ENCODE data around the gene CYGB.
"Not testable (repeated sequence)": the region's sequence is repeated elsewhere in the genome, so short reads cannot be mapped to it uniquely, and the experiment has no call there.

Gene CYGB

GRCh38 chr17:76560877-76561221 lies 23.3 kb upstream of the CYGB start:
- no peaks in the 10 kb centered on the region for H3K27me3 ChIP-seq (ENCODE audit: control insufficient read depth in 2 of 2, insufficient read depth in 2 of 2, low read length in 2 of 2)
- H3K9ac ChIP-seq (ENCODE audit: low read depth in 1 of 2, low read length in 2 of 2), result no peak overlapping the region
- peaks cover 12 to 30% of the 10 kb centered on the region in 2 donors for H3K36me3 ChIP-seq (ENCODE audit: control insufficient read depth in 2 of 2, insufficient read depth in 2 of 2, low read length in 2 of 2)
- no peak overlapping the region for H3K27ac ChIP-seq (ENCODE audit: low read depth in 2 of 2, low read length in 2 of 2)
- H3K9me3 ChIP-seq (ENCODE audit: control insufficient read depth in 2 of 2, low read length in 2 of 2), result no peaks in the 10 kb centered on the region
- H3K4me1 ChIP-seq (ENCODE audit: control insufficient read depth in 2 of 2, insufficient read depth in 2 of 2, low read length in 2 of 2), result peaks cover 13 to 34% of the 10 kb centered on the region in 2 donors
- H3K4me3 ChIP-seq (ENCODE audit: low read length in 2 of 2), result no peak overlapping the region

DNA sequence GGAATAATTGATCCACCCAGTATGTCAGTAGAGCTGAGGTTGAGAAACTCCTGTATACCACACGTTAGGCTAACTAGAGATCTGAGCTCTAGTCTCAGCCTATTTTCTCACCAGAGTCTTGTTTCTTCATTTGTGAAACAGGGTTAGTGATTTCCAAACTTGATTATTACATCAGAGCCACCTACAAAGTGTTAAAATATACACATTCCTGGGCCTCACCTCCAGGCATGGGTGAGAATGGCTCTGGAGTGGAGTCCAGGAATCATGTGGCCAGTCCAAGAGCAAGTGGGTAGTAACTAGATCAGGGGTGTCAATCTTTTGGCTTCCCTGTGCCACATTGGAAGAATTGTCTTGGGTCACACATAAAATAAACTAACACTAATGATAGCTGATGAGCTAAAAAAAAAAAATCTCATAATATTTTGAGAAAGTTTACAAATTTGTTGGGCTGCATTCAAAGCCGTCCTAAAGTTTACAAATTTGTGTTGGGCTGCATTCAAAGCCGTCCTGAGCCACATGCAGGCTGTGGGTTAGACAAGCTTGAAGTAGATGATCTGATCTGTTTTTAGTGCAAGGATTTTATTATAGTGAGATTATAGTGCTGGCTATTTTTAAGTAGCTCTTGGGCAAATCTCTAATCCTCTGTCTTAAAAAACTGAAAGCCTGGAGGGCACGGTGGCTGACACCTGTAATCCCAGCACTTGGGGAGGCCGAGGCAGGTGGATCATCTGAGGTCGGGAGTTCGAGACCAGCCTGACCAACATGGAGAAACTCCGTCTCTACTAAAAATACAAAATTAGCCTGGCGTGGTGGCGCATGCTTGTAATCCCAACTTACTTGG lies 22.7 kb upstream of the CYGB start:
- H3K27ac ChIP-seq (ENCODE audit: low read depth in 2 of 2, low read length in 2 of 2), result no peak overlapping the region
- H3K9me3 ChIP-seq (ENCODE audit: control insufficient read depth in 2 of 2, low read length in 2 of 2), result no peaks in the 10 kb centered on the region
- H3K4me3 ChIP-seq (ENCODE audit: low read length in 2 of 2), result no peak overlapping the region
- peaks cover 9 to 25% of the 10 kb centered on the region in 2 donors for H3K36me3 ChIP-seq (ENCODE audit: control insufficient read depth in 2 of 2, insufficient read depth in 2 of 2, low read length in 2 of 2)
- H3K9ac ChIP-seq (ENCODE audit: low read depth in 1 of 2, low read length in 2 of 2), result no peak overlapping the region
- H3K27me3 ChIP-seq (ENCODE audit: control insufficient read depth in 2 of 2, insufficient read depth in 2 of 2, low read length in 2 of 2), result no peaks in the 10 kb centered on the region
- peaks cover 13 to 34% of the 10 kb centered on the region in 2 donors for H3K4me1 ChIP-seq (ENCODE audit: control insufficient read depth in 2 of 2, insufficient read depth in 2 of 2, low read length in 2 of 2)

DNA sequence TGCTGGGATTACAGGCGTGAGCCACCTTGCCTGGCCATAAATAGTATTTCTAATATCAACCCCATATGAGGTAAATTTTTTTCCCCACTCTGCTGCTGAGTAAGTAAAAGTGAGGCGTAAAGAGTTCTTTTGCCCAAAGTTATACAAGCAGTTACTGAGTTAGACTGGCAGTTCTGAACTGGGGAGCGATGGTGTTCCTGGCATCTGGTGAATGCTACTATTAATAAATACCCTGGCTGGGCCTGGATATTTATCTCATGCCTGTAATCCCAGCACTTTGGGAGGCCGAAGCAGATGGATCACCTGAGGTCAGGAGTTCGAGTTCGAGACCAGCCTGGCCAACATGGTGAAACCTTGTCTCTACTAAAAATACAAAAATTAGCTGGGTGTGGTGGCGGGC lies 22.0 kb upstream of the CYGB start:
- Histone ChIP-seq H3K36me3 (ENCODE audit: control insufficient read depth in 2 of 2, insufficient read depth in 2 of 2, low read length in 2 of 2) (peaks cover 9 to 18% of the 10 kb centered on the region in 2 donors), H3K4me1 (ENCODE audit: control insufficient read depth in 2 of 2, insufficient read depth in 2 of 2, low read length in 2 of 2) (peaks cover 13 to 34% of the 10 kb centered on the region in 2 donors)
- H3K27me3 ChIP-seq (ENCODE audit: control insufficient read depth in 2 of 2, insufficient read depth in 2 of 2, low read length in 2 of 2); H3K4me3 ChIP-seq (ENCODE audit: low read length in 2 of 2); H3K9ac ChIP-seq (ENCODE audit: low read depth in 1 of 2, low read length in 2 of 2); H3K9me3 ChIP-seq (ENCODE audit: control insufficient read depth in 2 of 2, low read length in 2 of 2); H3K27ac ChIP-seq (ENCODE audit: low read depth in 2 of 2, low read length in 2 of 2): not testable (repeated sequence)

DNA sequence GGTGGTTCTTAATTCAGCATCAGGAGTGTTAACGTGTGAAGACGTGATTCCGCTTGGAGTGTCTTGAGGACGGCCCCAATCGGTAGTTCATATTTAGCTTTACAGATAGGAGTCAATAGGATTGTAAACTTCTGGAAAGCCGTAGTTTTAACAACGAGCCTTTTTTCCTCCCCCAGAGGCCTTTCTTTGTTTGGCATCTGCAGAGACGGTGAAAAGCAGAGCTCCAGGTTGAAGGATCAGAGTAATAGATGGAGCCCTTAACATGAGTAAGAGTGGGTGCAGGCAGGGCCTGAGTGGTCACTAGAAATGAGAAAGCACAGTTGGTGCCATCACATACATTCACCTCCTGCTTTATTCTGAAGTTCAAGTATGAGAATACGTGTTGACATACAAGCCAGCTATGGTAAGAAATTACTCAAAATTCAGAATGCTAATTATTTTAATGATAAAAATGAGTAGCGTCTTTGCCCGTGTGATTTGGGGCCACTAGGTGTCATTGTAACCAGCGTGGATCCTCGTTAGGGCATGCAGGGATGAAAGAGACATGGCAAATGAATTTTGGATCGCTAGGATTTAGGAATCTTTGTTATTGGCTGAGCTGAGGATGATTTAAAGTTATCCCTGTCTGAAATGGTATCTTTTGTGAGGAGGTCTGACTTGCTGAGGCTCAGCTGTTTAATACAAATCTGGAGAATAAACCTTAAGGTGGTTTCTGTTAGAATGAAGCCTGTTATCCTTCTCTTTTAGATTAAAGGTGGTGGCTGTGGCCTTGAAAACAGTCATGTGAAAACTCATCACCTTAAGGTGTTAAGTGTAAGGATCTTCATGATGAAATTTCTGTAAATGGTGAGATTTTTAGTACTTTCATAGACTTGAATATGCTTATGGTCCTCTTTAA lies 20.9 kb upstream of the CYGB start:
- Histone ChIP-seq H3K4me1 (ENCODE audit: control insufficient read depth in 2 of 2, insufficient read depth in 2 of 2, low read length in 2 of 2) (peaks cover 13 to 34% of the 10 kb centered on the region in 2 donors), H3K27me3 (ENCODE audit: control insufficient read depth in 2 of 2, insufficient read depth in 2 of 2, low read length in 2 of 2) (no peaks in the 10 kb centered on the region), H3K9me3 (ENCODE audit: control insufficient read depth in 2 of 2, low read length in 2 of 2) (no peaks in the 10 kb centered on the region), H3K27ac (ENCODE audit: low read depth in 2 of 2, low read length in 2 of 2) (peak overlapping the region; percentile 78 to 84), H3K9ac (ENCODE audit: low read depth in 1 of 2, low read length in 2 of 2) (peak overlapping the region; percentile 87 to 93), H3K36me3 (ENCODE audit: control insufficient read depth in 2 of 2, insufficient read depth in 2 of 2, low read length in 2 of 2) (peaks cover 9 to 18% of the 10 kb centered on the region in 2 donors), H3K4me3 (ENCODE audit: low read length in 2 of 2) (peak overlapping the region; percentile 85 to 100)

DNA sequence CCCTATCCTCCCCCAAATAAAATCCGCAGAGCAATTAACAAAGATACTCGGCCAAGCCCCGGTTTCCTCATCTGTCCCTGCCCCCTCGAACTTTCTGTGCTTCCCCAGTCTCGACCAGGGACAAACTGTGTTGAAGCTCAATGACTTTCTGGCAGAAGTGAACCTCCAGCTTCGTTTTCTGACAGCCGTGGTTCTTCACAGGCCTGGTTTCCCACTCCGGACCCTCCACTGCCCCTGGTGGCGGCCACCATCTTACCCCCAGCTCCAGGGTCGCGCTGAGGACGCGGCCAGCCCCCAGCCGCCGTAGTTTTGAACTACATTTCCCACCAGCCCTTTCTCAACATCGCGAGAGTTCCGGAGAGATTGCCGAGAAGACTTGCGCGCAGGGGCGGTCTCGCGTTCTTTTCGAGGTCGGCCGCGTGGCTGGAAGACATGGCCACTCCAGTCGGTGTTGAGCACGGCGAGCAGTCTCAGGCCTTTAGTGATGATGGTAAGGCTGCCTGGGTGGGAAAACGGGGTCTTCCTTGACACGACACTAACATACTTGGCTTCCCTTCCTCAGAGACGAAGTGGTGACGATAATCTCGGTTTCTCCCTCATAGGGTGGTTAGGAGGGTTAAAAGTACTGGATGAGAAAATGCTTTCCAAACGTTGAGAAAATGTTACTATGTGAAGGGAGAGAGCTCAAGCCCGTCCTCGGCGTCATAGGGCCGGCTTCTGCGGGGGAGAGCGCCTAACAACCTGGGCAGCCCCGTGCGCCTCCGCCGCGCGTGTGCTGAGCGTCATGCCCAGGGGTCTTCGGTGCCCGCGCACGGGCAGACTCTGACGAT lies 20.1 kb upstream of the CYGB start:
- Histone ChIP-seq H3K9ac (ENCODE audit: low read depth in 1 of 2, low read length in 2 of 2) (peak overlapping the region; percentile 87 to 93), H3K27me3 (ENCODE audit: control insufficient read depth in 2 of 2, insufficient read depth in 2 of 2, low read length in 2 of 2) (no peaks in the 10 kb centered on the region), H3K36me3 (ENCODE audit: control insufficient read depth in 2 of 2, insufficient read depth in 2 of 2, low read length in 2 of 2) (peaks cover 9 to 13% of the 10 kb centered on the region in 2 donors), H3K4me1 (ENCODE audit: control insufficient read depth in 2 of 2, insufficient read depth in 2 of 2, low read length in 2 of 2) (peaks cover 13 to 33% of the 10 kb centered on the region in 2 donors), H3K9me3 (ENCODE audit: control insufficient read depth in 2 of 2, low read length in 2 of 2) (no peaks in the 10 kb centered on the region), H3K4me3 (ENCODE audit: low read length in 2 of 2) (peak overlapping the region; percentile 85 to 100), H3K27ac (ENCODE audit: low read depth in 2 of 2, low read length in 2 of 2) (peak overlapping the region; percentile 78 to 84)

GRCh38 chr17:76556765-76557367 lies 19.4 kb upstream of the CYGB start:
- Histone ChIP-seq H3K27ac (ENCODE audit: low read depth in 2 of 2, low read length in 2 of 2) (peak overlapping the region; percentile 78 to 84), H3K4me1 (ENCODE audit: control insufficient read depth in 2 of 2, insufficient read depth in 2 of 2, low read length in 2 of 2) (peaks cover 13 to 29% of the 10 kb centered on the region in 2 donors), H3K9ac (ENCODE audit: low read depth in 1 of 2, low read length in 2 of 2) (peak overlapping the region; percentile 87 to 93), H3K4me3 (ENCODE audit: low read length in 2 of 2) (peak overlapping the region; percentile 85 to 100), H3K36me3 (ENCODE audit: control insufficient read depth in 2 of 2, insufficient read depth in 2 of 2, low read length in 2 of 2) (peaks cover 6 to 10% of the 10 kb centered on the region in 2 donors), H3K9me3 (ENCODE audit: control insufficient read depth in 2 of 2, low read length in 2 of 2) (no peaks in the 10 kb centered on the region), H3K27me3 (ENCODE audit: control insufficient read depth in 2 of 2, insufficient read depth in 2 of 2, low read length in 2 of 2) (no peaks in the 10 kb centered on the region)

GRCh38 chr17:76554131-76554530 lies 16.6 kb upstream of the CYGB start:
- Histone ChIP-seq H3K9ac (ENCODE audit: low read depth in 1 of 2, low read length in 2 of 2) (no peak overlapping the region), H3K4me3 (ENCODE audit: low read length in 2 of 2) (no peak overlapping the region), H3K27me3 (ENCODE audit: control insufficient read depth in 2 of 2, insufficient read depth in 2 of 2, low read length in 2 of 2) (peaks cover 0 to 4% of the 10 kb centered on the region in 2 donors), H3K36me3 (ENCODE audit: control insufficient read depth in 2 of 2, insufficient read depth in 2 of 2, low read length in 2 of 2) (no peaks in the 10 kb centered on the region), H3K9me3 (ENCODE audit: control insufficient read depth in 2 of 2, low read length in 2 of 2) (no peaks in the 10 kb centered on the region), H3K27ac (ENCODE audit: low read depth in 2 of 2, low read length in 2 of 2) (no peak overlapping the region), H3K4me1 (ENCODE audit: control insufficient read depth in 2 of 2, insufficient read depth in 2 of 2, low read length in 2 of 2) (peaks cover 11 to 19% of the 10 kb centered on the region in 2 donors)

DNA sequence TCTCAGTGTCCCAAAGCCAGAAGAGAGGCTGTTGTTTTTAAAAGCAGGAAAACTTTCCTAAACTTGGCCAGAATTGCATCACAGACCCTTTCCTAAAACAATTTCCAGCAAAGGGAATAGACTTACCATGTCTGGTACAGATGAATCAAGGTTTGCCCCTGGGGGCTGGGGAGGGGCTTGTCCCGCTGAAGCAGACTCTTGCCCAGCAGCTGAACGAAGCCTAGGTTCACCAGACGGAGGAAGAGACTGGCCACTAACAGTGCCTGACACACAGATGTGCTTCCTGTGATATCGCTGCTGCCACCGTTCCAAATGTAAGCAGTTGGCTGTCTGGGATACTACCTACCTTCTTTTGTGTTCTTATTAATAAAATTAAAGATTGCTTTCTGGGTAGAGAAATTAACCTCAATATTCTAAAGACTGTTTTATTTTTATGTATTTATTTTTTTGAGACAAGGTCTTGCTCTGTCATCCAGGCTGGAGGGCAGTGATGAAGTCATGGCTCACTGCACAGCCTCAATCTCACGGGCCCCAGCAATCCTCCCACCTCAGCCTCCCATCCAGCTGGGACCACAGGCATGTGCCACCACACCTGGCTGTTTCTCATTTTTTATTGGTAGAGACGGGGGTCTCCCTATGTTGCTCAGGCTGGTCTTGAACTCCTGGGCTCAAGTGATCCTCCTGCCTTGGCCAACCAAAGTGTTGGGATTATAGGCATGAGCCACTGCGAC lies 15.8 kb upstream of the CYGB start:
- Histone ChIP-seq H3K9ac (ENCODE audit: low read depth in 1 of 2, low read length in 2 of 2) (no peak overlapping the region), H3K9me3 (ENCODE audit: control insufficient read depth in 2 of 2, low read length in 2 of 2) (no peaks in the 10 kb centered on the region), H3K4me3 (ENCODE audit: low read length in 2 of 2) (no peak overlapping the region), H3K4me1 (ENCODE audit: control insufficient read depth in 2 of 2, insufficient read depth in 2 of 2, low read length in 2 of 2) (peaks cover 5 to 12% of the 10 kb centered on the region in 2 donors), H3K27me3 (ENCODE audit: control insufficient read depth in 2 of 2, insufficient read depth in 2 of 2, low read length in 2 of 2) (peaks cover 0 to 4% of the 10 kb centered on the region in 2 donors), H3K36me3 (ENCODE audit: control insufficient read depth in 2 of 2, insufficient read depth in 2 of 2, low read length in 2 of 2) (no peaks in the 10 kb centered on the region), H3K27ac (ENCODE audit: low read depth in 2 of 2, low read length in 2 of 2) (no peak overlapping the region)

DNA sequence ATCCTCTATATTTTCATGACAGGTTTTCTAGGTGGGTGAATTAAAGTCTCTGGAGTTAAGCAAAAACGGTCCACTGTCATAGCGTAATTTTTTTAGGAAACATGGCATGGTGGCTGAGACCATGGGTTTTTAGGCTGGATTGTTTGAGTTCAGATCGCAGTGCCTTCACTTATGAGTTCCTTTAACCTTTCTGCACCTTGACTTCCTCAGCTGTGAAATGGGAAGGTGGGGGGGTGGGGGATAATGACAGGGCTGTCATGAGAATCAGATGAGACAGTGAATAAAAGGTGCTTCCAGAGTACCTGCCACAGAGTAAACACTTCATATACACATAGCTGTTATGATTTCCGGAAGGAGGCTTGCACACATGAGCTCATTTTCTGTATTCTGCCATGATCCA lies 14.2 kb upstream of the CYGB start:
- peaks cover 0 to 13% of the 10 kb centered on the region in 2 donors for H3K27me3 ChIP-seq (ENCODE audit: control insufficient read depth in 2 of 2, insufficient read depth in 2 of 2, low read length in 2 of 2)
- no peaks in the 10 kb centered on the region for H3K36me3 ChIP-seq (ENCODE audit: control insufficient read depth in 2 of 2, insufficient read depth in 2 of 2, low read length in 2 of 2)
- peaks cover 7 to 9% of the 10 kb centered on the region in 2 donors for H3K4me1 ChIP-seq (ENCODE audit: control insufficient read depth in 2 of 2, insufficient read depth in 2 of 2, low read length in 2 of 2)
- H3K27ac ChIP-seq (ENCODE audit: low read depth in 2 of 2, low read length in 2 of 2), result no peak overlapping the region
- no peak overlapping the region for H3K4me3 ChIP-seq (ENCODE audit: low read length in 2 of 2)
- H3K9me3 ChIP-seq (ENCODE audit: control insufficient read depth in 2 of 2, low read length in 2 of 2), result no peaks in the 10 kb centered on the region
- no peak overlapping the region for H3K9ac ChIP-seq (ENCODE audit: low read depth in 1 of 2, low read length in 2 of 2)
